PC-9 (cell line): Measurements from ENCODE around the gene ZCCHC8. TPM values are rescaled to one million over a fixed set of nuclear protein-coding genes. Genes with fewer than 3 reads are reported as not detected.
A peak's percentile ranks its signal among the peaks of the same experiment; 100 is the strongest.

Experiments
- Bru-seq: library from RNA; stranded (reverse); fragments of 400-500 nt; gene quantifications from one replicate; lab custom pipeline; 2021; lab: Mats Ljungman, UMichigan
- BruChase-seq, 2 experiments: library from RNA; stranded (reverse); fragments of 400-500 nt; gene quantifications; one replicate each; lab custom pipeline; 2021; lab: Mats Ljungman, UMichigan
- BruUV-seq: library from RNA; stranded (reverse); fragments of 400-500 nt; replicated peaks from 2 replicates; lab custom pipeline; 2021; lab: Mats Ljungman, UMichigan
- CTCF ChIA-PET: fragments of 300-600 bp; sonication (Branson Sonifier 250); formaldehyde crosslinking; loops from one replicate; lab custom pipeline; 2022; ENCODE audit warnings: antibody characterized with exemption; lab: Charles Lee
- POLR2A ChIA-PET: fragments of 300-600 bp; sonication (Branson Sonifier 250); formaldehyde crosslinking; loops from one replicate; lab custom pipeline; 2022; ENCODE audit warnings: antibody characterized with exemption; ENCODE audit not compliant: unreplicated experiment; lab: Charles Lee
- DNase-seq, 2 experiments: peaks; one replicate each; pipeline versions ENCODE4 v3.0.0 to v3.0.0-alpha.2; 2015 to 2022; ENCODE audit warnings: mixed read lengths in 1 of 2
- H2AFZ ChIP-seq: fragments of 200-600 bp; sonication (generic); 2 replicates; pipeline ENCODE4 v1.8.1; 2017; ENCODE audit warnings: antibody characterized with exemption
- H3F3A ChIP-seq: fragments of 200-600 bp; sonication (generic); 2 replicates; pipeline ENCODE4 v1.8.1; 2017; ENCODE audit warnings: antibody characterized with exemption, mild to moderate bottlenecking, low read depth; ENCODE audit not compliant: insufficient read depth
- H3K27ac ChIP-seq: fragments of 200-600 bp; sonication (generic); 2 replicates; pipeline ENCODE4 v1.6.1; 2016; ENCODE audit warnings: mixed run types
- H3K27me3 ChIP-seq: fragments of 200-600 bp; sonication (generic); 2 replicates; pipeline ENCODE4 v1.6.1; 2016; ENCODE audit warnings: low read depth, mixed run types; ENCODE audit not compliant: insufficient read depth
- H3K36me3 ChIP-seq: fragments of 200-600 bp; sonication (generic); 2 replicates; pipeline ENCODE4 v1.6.1; 2016; ENCODE audit warnings: low read depth, mixed run types
- H3K4me1 ChIP-seq: fragments of 200-600 bp; sonication (generic); replicated peaks from 2 replicates; pipeline ENCODE4 v1.6.1; 2016; ENCODE audit warnings: mixed run types; ENCODE audit not compliant: insufficient read depth
- H3K4me2 ChIP-seq: fragments of 200-600 bp; sonication (generic); 2 replicates; pipeline ENCODE4 v1.6.1; 2017; ENCODE audit warnings: mixed run types
- H3K4me3 ChIP-seq: fragments of 200-600 bp; sonication (generic); 2 replicates; pipeline ENCODE4 v1.6.1; 2016; ENCODE audit warnings: mixed run types
- H3K79me2 ChIP-seq: fragments of 200-600 bp; sonication (generic); 2 replicates; pipeline ENCODE4 v1.6.1; 2017; ENCODE audit warnings: low read depth, mixed run types
- H3K9me2 ChIP-seq: fragments of 200-600 bp; sonication (generic); 2 replicates; pipeline ENCODE4 v1.8.1; 2017; ENCODE audit warnings: mild to moderate bottlenecking; ENCODE audit not compliant: insufficient read depth
- H3K9me3 ChIP-seq: fragments of 200-600 bp; sonication (generic); 2 replicates; pipeline ENCODE4 v1.8.1; 2016; ENCODE audit warnings: low read depth; ENCODE audit not compliant: insufficient read depth
- H4K20me1 ChIP-seq: fragments of 200-600 bp; sonication (generic); 2 replicates; pipeline ENCODE4 v1.8.1; 2017; ENCODE audit not compliant: insufficient read depth
- CTCF ChIP-seq: fragments of 200-600 bp; sonication (generic); conservative IDR thresholded peaks from 2 replicates; pipeline ENCODE4 v1.6.1; 2017; ENCODE audit warnings: mixed run types, antibody characterized with exemption, mild to moderate bottlenecking, moderate library complexity
- EZH2 ChIP-seq: fragments of 200-600 bp; sonication (generic); IDR thresholded peaks from 2 replicates; pipeline ENCODE4 v1.8.0; 2017; ENCODE audit warnings: antibody characterized with exemption, low read depth
- intact Hi-C: fragments of 100-400 bp; cut with micrococcal nuclease; formaldehyde crosslinking; loops from one replicate; pipeline ENCODE4 v1.10.0; 2022; ENCODE audit not compliant: unreplicated experiment
- long read RNA-seq: library from polyadenylated mRNA; stranded (forward); transcript quantifications from one replicate; pipeline ENCODE4 v2.0.0, GENCODE V29; 2022
- total RNA-seq: library from RNA; stranded (reverse); gene quantifications from 2 replicates; pipeline ENCODE4 v1.2.3, GENCODE V29; 2021

Gene ZCCHC8
- total RNA-seq: 16.7 and 24.3 TPM in 2 replicates
- Bru-seq, nascent RNA: percentile 85 among the genes with signal in this experiment
- percentile 87 among the genes with signal in this experiment for BruChase-seq, experiment 1, labeled RNA remaining after a 2-hour chase
- percentile 85 among the genes with signal in this experiment for BruChase-seq, experiment 2, labeled RNA remaining after a 6-hour chase
- long read RNA-seq, transcript ZCCHC8-210 (14 exons, 2,955 nt): major isoform, 7 of 13 reads
- long read RNA-seq, partial matches to known transcripts: 1 of 13 reads
- long read RNA-seq, other reads (novel, unspliced or antisense): 5 of 13 reads

- Histone ChIP-seq H3K9me3 (no peaks in the 10 kb centered on the region), H3K9me2 (no peaks in the 10 kb centered on the region), H2AFZ (peak within 1 kb of the TSS; percentile 91), H4K20me1 (peaks cover 5% of the 10 kb centered on the region), H3K4me2 (peak within 1 kb of the TSS; percentile 77), H3K36me3 (peaks cover 24% of the 10 kb centered on the region), H3K79me2 (peaks cover 44% of the 10 kb centered on the region), H3F3A (peaks cover 50% of the 10 kb centered on the region), H3K27me3 (no peaks in the 10 kb centered on the region), H3K4me3 (peak within 1 kb of the TSS; percentile 86), H3K4me1 (peaks cover 23% of the 10 kb centered on the region; the same call in 1 of the 2 replicates), H3K27ac (peak within 1 kb of the TSS; percentile 91)
- BruUV-seq: TSS peak; percentile 79
- peak; percentile 94 to 95 for DNase-seq
- intact Hi-C loops: loop anchor here (1.0 to 2.0 kb wide), 2 partner anchors 26 to 252 kb away; partner anchors contain the start of genes DENR and KNTC1
- ChIA-PET CTCF (interaction anchor here (0.5 to 0.9 kb wide), 4 partner anchors 16 to 501 kb away, joined by 3 to 8 read pairs (median 4); no protein-coding TSS in a partner anchor), POLR2A (interaction anchor here (0.6 to 1.0 kb wide), 11 partner anchors 9 to 740 kb away, joined by 3 to 17 read pairs (median 4); partner anchors contain the start of gene PSMD9)
- TF ChIP-seq CTCF (no peak), EZH2 (no peak)
Observed at GRCh38 chr12:122500685-122501488, at the start of gene ZCCHC8. Gene ZCCHC8 (minus strand): TSS chr12:122500932. CDS start chr12:122500840, 92 bp downstream.

DNA sequence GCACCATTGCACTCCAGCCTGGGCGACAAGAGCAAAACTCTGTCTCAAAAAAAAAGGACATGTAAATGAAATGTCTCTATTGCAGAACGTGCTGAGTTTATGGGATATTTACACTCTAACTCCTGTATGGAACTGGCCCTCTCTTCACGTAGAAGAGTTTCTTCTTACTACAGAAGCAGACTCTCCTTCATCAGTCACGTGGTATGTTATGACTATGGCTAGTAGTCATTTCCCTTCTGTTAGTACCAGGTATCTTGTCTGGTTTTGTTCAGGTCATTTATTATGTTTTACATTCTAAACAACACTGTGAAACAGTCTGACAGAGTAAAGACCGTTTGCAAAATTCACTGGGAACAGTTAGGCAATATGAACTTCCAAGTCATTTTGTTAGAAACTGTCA lies 46.6 kb upstream of the ZCCHC8 start:
- POLR2A ChIA-PET: no interaction called here
- Histone ChIP-seq H3K27me3 (no peaks in the 10 kb centered on the region), H3K9me3 (no peaks in the 10 kb centered on the region), H2AFZ (no peak overlapping the region), H3K36me3 (peaks cover 10% of the 10 kb centered on the region; the same call in 1 of the 2 replicates), H3K4me1 (no peaks in the 10 kb centered on the region), H3F3A (no peaks in the 10 kb centered on the region), H3K79me2 (no peaks in the 10 kb centered on the region), H3K9me2 (no peaks in the 10 kb centered on the region), H3K4me2 (no peak overlapping the region), H4K20me1 (no peaks in the 10 kb centered on the region), H3K4me3 (no peak overlapping the region), H3K27ac (no peak overlapping the region)
- CTCF ChIA-PET: no interaction called here
- DNase-seq: no peak
- TF ChIP-seq CTCF (no peak), EZH2 (no peak)
- intact Hi-C loops: no loop called here
- BruUV-seq: no TSS peak

GRCh38 chr12:122545855-122546254 lies 45.1 kb upstream of the ZCCHC8 start:
- H3K27ac ChIP-seq: no peak overlapping the region
- ChIA-PET POLR2A (interaction anchor here (0.6 kb wide), 1 partner anchor 215 kb away, joined by 3 read pairs; no protein-coding TSS in a partner anchor), CTCF (no interaction called here)
- no peaks in the 10 kb centered on the region for H3K79me2 ChIP-seq
- TF ChIP-seq CTCF (no peak), EZH2 (no peak)
- no TSS peak for BruUV-seq
- no peak overlapping the region for H3K4me2 ChIP-seq
- no peaks in the 10 kb centered on the region for H3K27me3 ChIP-seq
- H3F3A ChIP-seq: no peaks in the 10 kb centered on the region
- 0 out of 2 replicates have a peak, but pooled peaks cover 6% of the 10 kb centered on the region for H3K36me3 ChIP-seq
- no peak overlapping the region for H2AFZ ChIP-seq
- H3K9me2 ChIP-seq: no peaks in the 10 kb centered on the region
- H3K4me1 ChIP-seq: no peaks in the 10 kb centered on the region
- intact Hi-C loops: no loop called here
- H3K9me3 ChIP-seq: no peaks in the 10 kb centered on the region
- no peak for DNase-seq
- no peaks in the 10 kb centered on the region for H4K20me1 ChIP-seq
- H3K4me3 ChIP-seq: no peak overlapping the region
